NCI-H2196 (cell line): ENCODE results near the gene PC.

Experiments used
- DNase-seq: peaks from one replicate; lab custom pipeline; 2025; ENCODE audit not compliant: unreplicated experiment; lab: John Stamatoyannopoulos, UW

PC gene

GRCh38 chr11:66886671-66887221, 71.4 kb downstream of the PC start:
- no peak for DNase-seq

- DNase-seq, result no peak
Measured at GRCh38 chr11:66885950-66886440, 72.2 kb downstream of the PC start.

GRCh38 chr11:66885469-66885868, 72.7 kb downstream of the PC start:
- no peak for DNase-seq

GRCh38 chr11:66884443-66884842, 73.7 kb downstream of the PC start:
- no peak for DNase-seq

GRCh38 chr11:66883016-66883965, 74.9 kb downstream of the PC start:
- DNase-seq, result peak; percentile 82

- DNase-seq, result peak; percentile 73
Measured at GRCh38 chr11:66882561-66883015, 75.6 kb downstream of the PC start.

- no peak for DNase-seq
Measured at GRCh38 chr11:66881927-66882452, 76.2 kb downstream of the PC start.

- DNase-seq, result no peak
Measured at GRCh38 chr11:66881451-66881835, 76.7 kb downstream of the PC start.

- DNase-seq, result peak; percentile 76
Measured at GRCh38 chr11:66880496-66881450, 77.4 kb downstream of the PC start.

GRCh38 chr11:66879999-66880398, 78.2 kb downstream of the PC start:
- no peak for DNase-seq

GRCh38 chr11:66879583-66879982, 78.6 kb downstream of the PC start:
- no peak for DNase-seq

- no peak for DNase-seq
Measured at GRCh38 chr11:66879000-66879399, 79.2 kb downstream of the PC start.

- DNase-seq, result no peak
Measured at GRCh38 chr11:66878474-66878873, 79.7 kb downstream of the PC start.

- DNase-seq, result no peak
Measured at GRCh38 chr11:66877588-66878385, 80.4 kb downstream of the PC start.

- DNase-seq, result no peak
Measured at GRCh38 chr11:66875378-66875777, 82.8 kb downstream of the PC start.

GRCh38 chr11:66874232-66874631, 84.0 kb downstream of the PC start:
- no peak for DNase-seq

- DNase-seq, result no peak
Measured at GRCh38 chr11:66871521-66871901, 86.7 kb downstream of the PC start.

- no peak for DNase-seq
Measured at GRCh38 chr11:66870616-66871520, 87.3 kb downstream of the PC start.

- no peak for DNase-seq
Measured at GRCh38 chr11:66870131-66870530, 88.1 kb downstream of the PC start.
